Measurements from ENCODE around the gene DUSP16. TPM values are rescaled to one million over a fixed set of nuclear protein-coding genes. Genes with fewer than 3 reads are reported as not detected.

The DUSP16 gene
- total and polyA plus RNA-seq, 4 experiments from 2014 or later: 16.8 to 125 (median 72.5) TPM

DNA sequence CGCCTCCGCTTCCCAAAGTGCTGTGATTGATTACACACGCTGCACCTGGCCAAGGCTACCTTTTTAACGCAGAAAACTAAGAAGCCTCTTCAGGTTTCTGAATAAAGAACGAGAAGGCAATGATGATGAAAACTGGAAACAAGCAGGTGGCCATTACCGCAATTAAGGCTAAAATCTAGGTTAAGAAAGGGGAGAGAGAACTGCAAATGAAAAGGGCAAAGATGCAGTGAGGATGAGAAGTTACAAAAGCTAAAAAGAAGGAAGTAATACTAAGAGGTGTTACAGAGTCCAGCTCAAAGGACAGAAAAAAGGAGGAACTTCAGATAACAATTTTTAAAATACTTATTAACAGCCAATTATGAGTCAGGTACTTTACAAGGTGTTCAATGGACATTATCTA lies 79.7 kb downstream of the DUSP16 start:
- POLR2A ChIA-PET (ENCODE audit: partially characterized antibody): interaction anchor here (1.0 to 39.3 kb wide), 26 partner anchors 9 to 254 kb away, joined by 3 to 970 read pairs (median 11); partner anchors contain the start of genes BORCS5, CDKN1B and DUSP16
- peaks cover 0 to 2% (median 0%) of the 10 kb centered on the region in 8 donors for H3K9me3 Mint-ChIP-seq
- peak overlapping the region; percentile 88 to 100 (median 97) for H3K27ac Mint-ChIP-seq
- CTCF ChIA-PET (ENCODE audit: partially characterized antibody): interaction anchor here (0.6 to 5.0 kb wide), 4 partner anchors 17 to 254 kb away, joined by 3 to 41 read pairs (median 16); no protein-coding TSS in a partner anchor
- peak overlapping the region; percentile 66 to 91 (median 84) for H3K4me3 Mint-ChIP-seq
- peak overlapping the region; percentile 27 to 54 for H3K4me3 ChIP-seq (ENCODE audit: low read length in 2 of 2)
- no peaks in the 10 kb centered on the region for H3K27me3 Mint-ChIP-seq
- peaks cover 72% of the 10 kb centered on the region for H3K4me1 ChIP-seq (ENCODE audit: insufficient read depth, low read length)
- H3K27me3 ChIP-seq (ENCODE audit: insufficient read depth, low read length): no peaks in the 10 kb centered on the region
- H3K9me3 ChIP-seq (ENCODE audit: control insufficient read depth in 1 of 2, low read length in 2 of 2): no peaks in the 10 kb centered on the region
- intact Hi-C loops (cut with micrococcal nuclease): loop anchor here (1.0 to 5.0 kb wide), 10 partner anchors 17 to 244 kb away; partner anchors contain the start of genes CREBL2 and GPR19
- H3K36me3 Mint-ChIP-seq: peaks cover 45 to 52% of the 10 kb centered on the region in 2 donors
- peaks cover 45 to 85% (median 63%) of the 10 kb centered on the region in 4 donors for H3K4me1 Mint-ChIP-seq
- no peak for DNase-seq
- peak overlapping the region; percentile 88 for H3K27ac ChIP-seq (ENCODE audit: low read depth, low read length)
- peaks cover 25% of the 10 kb centered on the region for H3K36me3 ChIP-seq (ENCODE audit: insufficient read depth, low read length)

DNA sequence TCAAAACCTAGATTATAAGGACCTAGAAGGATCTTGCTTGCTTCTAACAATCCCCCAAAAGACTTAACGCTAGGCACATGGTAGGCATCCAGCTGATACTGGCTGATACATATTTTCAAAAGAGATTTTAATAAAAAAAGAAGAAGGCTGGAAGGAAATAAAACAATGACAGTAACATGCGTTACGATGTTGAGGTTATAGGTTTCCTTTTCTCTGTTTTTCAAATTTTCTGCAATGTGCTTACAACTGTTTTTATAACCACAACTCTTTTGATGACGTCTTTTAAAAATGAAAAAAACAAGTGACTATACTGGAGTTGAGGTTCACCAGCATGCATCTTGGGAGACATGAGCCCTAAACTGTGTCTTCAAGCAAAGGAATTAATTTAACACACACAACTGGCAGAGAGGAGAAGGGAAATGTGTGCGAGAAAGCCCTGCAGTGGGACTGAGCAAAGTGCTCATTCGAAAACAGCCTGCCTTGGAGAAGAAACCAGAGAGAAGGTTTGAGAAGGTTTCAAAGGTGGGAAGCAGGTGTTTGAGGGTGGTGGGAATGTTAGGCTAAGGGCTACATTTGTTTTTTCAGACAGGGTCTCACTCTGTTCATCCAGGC lies 80.4 kb downstream of the DUSP16 start:
- Histone ChIP-seq H3K9me3 (ENCODE audit: control insufficient read depth in 1 of 2, low read length in 2 of 2) (no peaks in the 10 kb centered on the region), H3K27ac (ENCODE audit: low read depth, low read length) (peak overlapping the region; percentile 88), H3K36me3 (ENCODE audit: insufficient read depth, low read length) (peaks cover 26% of the 10 kb centered on the region), H3K4me3 (ENCODE audit: low read length in 2 of 2) (peak overlapping the region; percentile 27 to 54), H3K27me3 (ENCODE audit: insufficient read depth, low read length) (no peaks in the 10 kb centered on the region), H3K4me1 (ENCODE audit: insufficient read depth, low read length) (peaks cover 65% of the 10 kb centered on the region)
- H3K36me3 Mint-ChIP-seq: peaks cover 46 to 52% of the 10 kb centered on the region in 2 donors
- POLR2A ChIA-PET (ENCODE audit: partially characterized antibody): interaction anchor here (0.6 to 39.3 kb wide), 42 partner anchors 8 to 255 kb away, joined by 3 to 970 read pairs (median 6); partner anchors contain the start of genes BORCS5, CDKN1B, CREBL2 and DUSP16
- intact Hi-C loops (cut with micrococcal nuclease): loop anchor here (1.0 to 5.0 kb wide), 10 partner anchors 16 to 245 kb away; partner anchors contain the start of genes CREBL2 and GPR19
- DNase-seq: peak; percentile 78 to 93 (median 89)
- peak overlapping the region; percentile 68 to 91 (median 84) for H3K4me3 Mint-ChIP-seq
- H3K4me1 Mint-ChIP-seq: peaks cover 38 to 85% (median 57%) of the 10 kb centered on the region in 4 donors
- no peaks in the 10 kb centered on the region for H3K27me3 Mint-ChIP-seq
- peaks cover 0 to 2% (median 0%) of the 10 kb centered on the region in 8 donors for H3K9me3 Mint-ChIP-seq
- CTCF ChIA-PET (ENCODE audit: partially characterized antibody): interaction anchor here (0.6 to 5.0 kb wide), 15 partner anchors 11 to 255 kb away, joined by 3 to 41 read pairs (median 4); partner anchors contain the start of gene DUSP16
- H3K27ac Mint-ChIP-seq: peak overlapping the region; percentile 88 to 100 (median 97)

DNA sequence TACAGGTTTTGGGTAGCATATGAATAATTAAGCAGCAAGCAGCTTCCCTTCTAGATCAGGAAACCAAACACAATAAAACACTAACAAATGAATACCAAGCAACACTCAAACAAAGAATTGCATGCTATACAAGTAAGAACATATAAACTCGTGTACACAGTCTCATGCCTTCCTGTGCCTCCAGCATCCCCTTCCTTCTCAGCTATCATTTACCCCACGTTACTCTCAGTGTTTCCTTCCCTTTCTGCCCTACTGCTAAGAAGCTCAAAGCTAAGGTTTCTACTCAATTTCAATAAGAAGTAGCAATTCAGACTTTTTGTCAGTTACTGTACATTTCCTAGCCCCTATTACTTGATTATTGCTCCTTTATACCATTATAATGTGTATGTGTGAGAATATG lies 81.0 kb downstream of the DUSP16 start:
- Histone ChIP-seq H3K36me3 (ENCODE audit: insufficient read depth, low read length) (peaks cover 33% of the 10 kb centered on the region), H3K4me3 (ENCODE audit: low read length in 2 of 2) (no peak overlapping the region), H3K9me3 (ENCODE audit: control insufficient read depth in 1 of 2, low read length in 2 of 2) (no peaks in the 10 kb centered on the region), H3K27me3 (ENCODE audit: insufficient read depth, low read length) (no peaks in the 10 kb centered on the region), H3K27ac (ENCODE audit: low read depth, low read length) (peak overlapping the region; percentile 88), H3K4me1 (ENCODE audit: insufficient read depth, low read length) (peaks cover 61% of the 10 kb centered on the region)
- ChIA-PET CTCF (ENCODE audit: partially characterized antibody) (interaction anchor here (0.6 to 5.0 kb wide), 16 partner anchors 11 to 255 kb away, joined by 3 to 41 read pairs (median 4); partner anchors contain the start of gene DUSP16), POLR2A (ENCODE audit: partially characterized antibody) (interaction anchor here (0.6 to 39.3 kb wide), 38 partner anchors 8 to 257 kb away, joined by 3 to 970 read pairs (median 6); partner anchors contain the start of genes BORCS5, CDKN1B, CREBL2 and DUSP16)
- H3K27me3 Mint-ChIP-seq: no peaks in the 10 kb centered on the region
- peaks cover 47 to 53% of the 10 kb centered on the region in 2 donors for H3K36me3 Mint-ChIP-seq
- H3K4me1 Mint-ChIP-seq: peaks cover 34 to 85% (median 52%) of the 10 kb centered on the region in 4 donors
- peak; percentile 64 to 79 (median 70) for DNase-seq
- peaks cover 0 to 2% (median 0%) of the 10 kb centered on the region in 8 donors for H3K9me3 Mint-ChIP-seq
- peak overlapping the region; percentile 12 to 90 (median 83) for H3K4me3 Mint-ChIP-seq
- intact Hi-C loops (cut with micrococcal nuclease): loop anchor here (1.0 to 5.0 kb wide), 10 partner anchors 15 to 246 kb away; partner anchors contain the start of genes CREBL2 and GPR19
- peak overlapping the region; percentile 88 to 100 (median 97) for H3K27ac Mint-ChIP-seq

DNA sequence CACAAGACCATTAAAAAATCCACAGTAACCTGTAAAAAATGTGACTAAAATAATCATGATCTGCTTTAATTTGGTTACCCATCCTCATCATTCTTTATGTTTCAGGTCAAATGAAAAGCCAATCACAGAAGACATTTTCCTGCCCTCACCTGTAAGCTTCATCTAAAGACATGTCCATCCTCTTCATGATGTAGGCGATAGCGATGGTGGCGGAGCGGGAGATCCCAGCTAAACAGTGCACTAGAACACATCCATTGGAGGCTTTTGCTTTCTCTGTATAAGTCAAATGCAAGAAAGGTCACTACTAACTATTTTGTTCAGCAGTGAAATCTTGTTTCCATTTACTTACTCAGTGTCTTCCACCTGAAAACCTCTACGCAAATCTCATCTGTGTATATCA lies 82.6 kb downstream of the DUSP16 start:
- ChIA-PET CTCF (ENCODE audit: partially characterized antibody) (interaction anchor here (0.9 kb wide), 1 partner anchor 257 kb away, joined by 3 read pairs; no protein-coding TSS in a partner anchor), POLR2A (ENCODE audit: partially characterized antibody) (interaction anchor here (0.7 to 39.3 kb wide), 11 partner anchors 1 to 257 kb away, joined by 3 to 970 read pairs (median 17); partner anchors contain the start of genes BORCS5, CDKN1B and DUSP16)
- peaks cover 0 to 2% (median 0%) of the 10 kb centered on the region in 8 donors for H3K9me3 Mint-ChIP-seq
- no peaks in the 10 kb centered on the region for H3K27me3 ChIP-seq (ENCODE audit: insufficient read depth, low read length)
- peak overlapping the region; percentile 88 for H3K27ac ChIP-seq (ENCODE audit: low read depth, low read length)
- peaks cover 27% of the 10 kb centered on the region for H3K36me3 ChIP-seq (ENCODE audit: insufficient read depth, low read length)
- no peak for DNase-seq
- no peaks in the 10 kb centered on the region for H3K27me3 Mint-ChIP-seq
- peaks cover 70% of the 10 kb centered on the region for H3K4me1 ChIP-seq (ENCODE audit: insufficient read depth, low read length)
- H3K27ac Mint-ChIP-seq: peak overlapping the region; percentile 49 to 93 (median 90)
- H3K4me1 Mint-ChIP-seq: peaks cover 39 to 92% (median 60%) of the 10 kb centered on the region in 4 donors
- no peak overlapping the region for H3K4me3 ChIP-seq (ENCODE audit: low read length in 2 of 2)
- peak overlapping the region in 2 of 8 donors; percentile 31 to 36 for H3K4me3 Mint-ChIP-seq
- peaks cover 51 to 54% of the 10 kb centered on the region in 2 donors for H3K36me3 Mint-ChIP-seq
- intact Hi-C loops (cut with micrococcal nuclease): loop anchor here (5.0 kb wide), 1 partner anchor 247 kb away; no protein-coding TSS in a partner anchor
- H3K9me3 ChIP-seq (ENCODE audit: control insufficient read depth in 1 of 2, low read length in 2 of 2): no peaks in the 10 kb centered on the region

DNA sequence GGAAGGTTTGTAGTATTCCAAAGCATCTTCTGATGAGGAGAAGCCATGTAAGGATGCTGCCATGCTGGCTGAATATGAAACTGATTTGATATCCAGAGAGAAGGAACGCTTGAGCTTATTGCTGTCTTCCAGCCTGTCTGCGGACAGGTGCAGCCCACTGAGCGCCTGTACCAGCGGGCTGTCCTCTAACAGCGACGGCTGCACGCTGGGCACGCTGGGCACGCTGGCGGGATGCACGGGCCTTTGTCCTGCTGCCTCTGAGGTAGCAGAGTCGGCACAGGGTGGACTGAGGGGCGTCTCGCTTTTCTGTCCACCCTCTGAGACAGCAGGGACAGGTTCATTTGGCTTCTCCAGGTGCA lies 85.2 kb downstream of the DUSP16 start:
- POLR2A ChIA-PET (ENCODE audit: partially characterized antibody): interaction anchor here (1.0 to 39.3 kb wide), 11 partner anchors 4 to 247 kb away, joined by 3 to 970 read pairs (median 41); partner anchors contain the start of genes BORCS5, CDKN1B and DUSP16
- Histone ChIP-seq H3K36me3 (ENCODE audit: insufficient read depth, low read length) (peaks cover 27% of the 10 kb centered on the region), H3K4me3 (ENCODE audit: low read length in 2 of 2) (no peak overlapping the region), H3K4me1 (ENCODE audit: insufficient read depth, low read length) (peaks cover 73% of the 10 kb centered on the region), H3K27me3 (ENCODE audit: insufficient read depth, low read length) (no peaks in the 10 kb centered on the region), H3K27ac (ENCODE audit: low read depth, low read length) (no peak overlapping the region), H3K9me3 (ENCODE audit: control insufficient read depth in 1 of 2, low read length in 2 of 2) (no peaks in the 10 kb centered on the region)
- Mint-ChIP-seq H3K36me3 (peaks cover 53 to 66% of the 10 kb centered on the region in 2 donors), H3K9me3 (peaks cover 0 to 2% (median 0%) of the 10 kb centered on the region in 8 donors), H3K27me3 (no peaks in the 10 kb centered on the region), H3K4me1 (peaks cover 42 to 87% (median 63%) of the 10 kb centered on the region in 4 donors), H3K4me3 (no peak overlapping the region), H3K27ac (peak overlapping the region in 4 of 7 donors; percentile 60 to 99 (median 91))
- CTCF ChIA-PET (ENCODE audit: partially characterized antibody): interaction anchor here (0.7 to 7.1 kb wide), 4 partner anchors 11 to 99 kb away, joined by 3 to 100 read pairs (median 40); partner anchors contain the start of gene DUSP16
- no peak for DNase-seq
- intact Hi-C loops (cut with micrococcal nuclease): no loop called here

DNA sequence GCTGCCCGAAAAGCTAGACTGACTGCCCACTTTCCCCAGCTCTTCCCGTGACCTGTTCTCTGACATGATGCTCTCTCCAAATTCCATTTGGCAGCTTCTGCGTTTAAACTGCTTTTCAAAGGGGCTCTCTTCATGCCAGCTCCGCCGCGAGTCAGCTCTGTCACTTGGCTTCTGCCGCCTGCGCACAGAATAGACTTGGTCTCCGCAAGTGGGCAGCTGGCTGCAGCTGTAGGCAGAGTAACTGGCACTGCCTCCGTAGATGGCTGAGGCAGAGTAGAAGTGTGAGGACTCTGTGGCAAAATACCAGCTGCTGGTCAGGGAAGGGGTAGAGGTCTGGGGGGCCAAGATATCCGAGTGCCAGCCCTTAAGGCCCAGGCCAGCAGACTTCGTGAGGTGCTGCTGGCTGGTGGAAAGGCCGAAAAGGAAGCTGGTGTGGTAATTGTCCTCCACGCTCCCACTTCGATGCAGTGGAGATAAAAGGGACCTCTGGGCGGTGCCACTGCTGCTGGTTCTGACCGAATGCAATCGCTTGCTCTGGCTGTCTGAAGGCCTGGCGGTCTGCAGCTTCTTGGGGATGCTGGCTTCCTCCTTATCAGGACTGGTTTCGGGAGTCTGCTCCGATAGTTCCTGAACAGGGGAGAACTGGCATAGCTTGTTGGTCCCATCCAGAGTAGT lies 85.7 kb downstream of the DUSP16 start:
- Histone ChIP-seq H3K27me3 (ENCODE audit: insufficient read depth, low read length) (no peaks in the 10 kb centered on the region), H3K4me1 (ENCODE audit: insufficient read depth, low read length) (peaks cover 69% of the 10 kb centered on the region), H3K27ac (ENCODE audit: low read depth, low read length) (no peak overlapping the region), H3K9me3 (ENCODE audit: control insufficient read depth in 1 of 2, low read length in 2 of 2) (no peaks in the 10 kb centered on the region), H3K4me3 (ENCODE audit: low read length in 2 of 2) (no peak overlapping the region), H3K36me3 (ENCODE audit: insufficient read depth, low read length) (peaks cover 27% of the 10 kb centered on the region)
- DNase-seq: no peak
- Mint-ChIP-seq H3K27ac (peak overlapping the region in 5 of 7 donors; percentile 60 to 99 (median 91)), H3K4me3 (peak overlapping the region in 1 of 8 donors; percentile 34), H3K36me3 (peaks cover 54 to 62% of the 10 kb centered on the region in 2 donors), H3K4me1 (peaks cover 39 to 83% (median 60%) of the 10 kb centered on the region in 4 donors), H3K27me3 (no peaks in the 10 kb centered on the region), H3K9me3 (no peaks in the 10 kb centered on the region)
- POLR2A ChIA-PET (ENCODE audit: partially characterized antibody): interaction anchor here (1.0 to 39.3 kb wide), 14 partner anchors 5 to 247 kb away, joined by 3 to 970 read pairs (median 39); partner anchors contain the start of genes BORCS5, CDKN1B and DUSP16
- intact Hi-C loops (cut with micrococcal nuclease): no loop called here
- CTCF ChIA-PET (ENCODE audit: partially characterized antibody): interaction anchor here (0.7 to 7.1 kb wide), 9 partner anchors 10 to 260 kb away, joined by 3 to 100 read pairs (median 6); partner anchors contain the start of gene DUSP16
